Activated CD4-positive, CD25-positive, alpha-beta regulatory T cell treated with anti-CD3 and anti-CD28 coated beads, Interleukin-2, amount 50 U/mL, for 24 hours (primary cell): ENCODE measurements around the gene FXN.
"Not testable (repeated sequence)": the region's sequence is repeated elsewhere in the genome, so short reads cannot be mapped to it uniquely, and the experiment has no call there.

Experiments used
- ATAC-seq, 2 donors: fragments of 150-1000 bp; cut with Tn5 transposase; one replicate each; pipeline ENCODE4 v1.10.0; 2021; ENCODE audit warnings: mild to moderate bottlenecking in 1 of 2, moderate library complexity in 1 of 2

Gene FXN

GRCh38 chr9:69107771-69108170 is 72.2 kb downstream of the FXN start:
- ATAC-seq: no peak

GRCh38 chr9:69108706-69109105 is 73.2 kb downstream of the FXN start:
- ATAC-seq: not testable (repeated sequence)

- no peak for ATAC-seq
Measured at GRCh38 chr9:69109152-69109551, 73.6 kb downstream of the FXN start.

- ATAC-seq: not testable (repeated sequence)
Measured at GRCh38 chr9:69112646-69113045, 77.1 kb downstream of the FXN start.

- no peak for ATAC-seq
Measured at GRCh38 chr9:69115621-69116020, 80.1 kb downstream of the FXN start.

GRCh38 chr9:69118656-69119055 is 83.1 kb downstream of the FXN start:
- ATAC-seq: no peak

GRCh38 chr9:69120380-69121154 is 85.0 kb downstream of the FXN start:
- ATAC-seq: no peak

- ATAC-seq: peak; percentile 63 to 68
Measured at GRCh38 chr9:69121155-69122081, 85.9 kb downstream of the FXN start.

GRCh38 chr9:69122082-69122548 is 86.6 kb downstream of the FXN start:
- ATAC-seq: peak; percentile 67 to 75

GRCh38 chr9:69122549-69123141 is 87.1 kb downstream of the FXN start:
- no peak for ATAC-seq

GRCh38 chr9:69130456-69131441 is 95.2 kb downstream of the FXN start:
- no peak for ATAC-seq

GRCh38 chr9:69131682-69132081 is 96.1 kb downstream of the FXN start:
- ATAC-seq: no peak

GRCh38 chr9:69132361-69132760 is 96.8 kb downstream of the FXN start:
- ATAC-seq: no peak

- no peak for ATAC-seq
Measured at GRCh38 chr9:69134412-69134811, 98.9 kb downstream of the FXN start.

GRCh38 chr9:69136185-69136584 is 100.6 kb downstream of the FXN start:
- no peak for ATAC-seq

- no peak for ATAC-seq
Measured at GRCh38 chr9:69136779-69137178, 101.2 kb downstream of the FXN start.

GRCh38 chr9:69137311-69137710 is 101.8 kb downstream of the FXN start:
- ATAC-seq: no peak

GRCh38 chr9:69139596-69139995 is 104.0 kb downstream of the FXN start:
- no peak for ATAC-seq

- ATAC-seq: no peak
Measured at GRCh38 chr9:69140123-69140735, 104.7 kb downstream of the FXN start.

GRCh38 chr9:69141851-69142250 is 106.3 kb downstream of the FXN start:
- no peak for ATAC-seq

GRCh38 chr9:69143291-69143690 is 107.7 kb downstream of the FXN start:
- no peak for ATAC-seq
